Measurements from ENCODE around the gene IL1R1.
"Not testable (repeated sequence)": the region's sequence is repeated elsewhere in the genome, so short reads cannot be mapped to it uniquely, and the experiment has no call there.

IL1R1 gene

GRCh38 chr2:102120261-102120660 is 22.3 kb upstream of the IL1R1 start:
- Histone ChIP-seq H3K4me2 (no peak overlapping the region), H3K9me3 (no peaks in the 10 kb centered on the region), H3K36me3 (no peaks in the 10 kb centered on the region), H3K9ac (no peak overlapping the region), H4K20me1 (no peaks in the 10 kb centered on the region), H3K27ac (no peak overlapping the region), H3K4me3 (no peak overlapping the region), H3K4me1 (no peaks in the 10 kb centered on the region), H3K27me3 (no peaks in the 10 kb centered on the region)
- no peak for TF ChIP-seq Cebpa-rat (IDR thresholded peaks at IDR 0.05)

GRCh38 chr2:102120701-102121159 is 21.8 kb upstream of the IL1R1 start:
- H3K4me2 ChIP-seq, result no peak overlapping the region
- H3K9me3 ChIP-seq, result no peaks in the 10 kb centered on the region
- H3K27me3 ChIP-seq, result no peaks in the 10 kb centered on the region
- no peak overlapping the region for H3K27ac ChIP-seq
- no peak overlapping the region for H3K9ac ChIP-seq
- H3K36me3 ChIP-seq, result no peaks in the 10 kb centered on the region
- no peaks in the 10 kb centered on the region for H3K4me1 ChIP-seq
- H3K4me3 ChIP-seq, result no peak overlapping the region
- TF ChIP-seq Cebpa-rat (IDR thresholded peaks at IDR 0.05), result no peak
- no peaks in the 10 kb centered on the region for H4K20me1 ChIP-seq

GRCh38 chr2:102122115-102122514 is 20.4 kb upstream of the IL1R1 start:
- Histone ChIP-seq H3K36me3 (no peaks in the 10 kb centered on the region), H3K27ac (no peak overlapping the region), H3K27me3 (no peaks in the 10 kb centered on the region), H3K4me3 (no peak overlapping the region), H3K9me3 (no peaks in the 10 kb centered on the region), H4K20me1 (no peaks in the 10 kb centered on the region), H3K4me1 (no peaks in the 10 kb centered on the region), H3K9ac (no peak overlapping the region), H3K4me2 (no peak overlapping the region)
- TF ChIP-seq Cebpa-rat (IDR thresholded peaks at IDR 0.05), result no peak

GRCh38 chr2:102122909-102123308 is 19.6 kb upstream of the IL1R1 start:
- H3K27ac ChIP-seq, result no peak overlapping the region
- H3K4me1 ChIP-seq, result no peaks in the 10 kb centered on the region
- no peaks in the 10 kb centered on the region for H3K9me3 ChIP-seq
- no peak overlapping the region for H3K4me3 ChIP-seq
- H3K9ac ChIP-seq, result no peak overlapping the region
- no peak overlapping the region for H3K4me2 ChIP-seq
- no peaks in the 10 kb centered on the region for H3K36me3 ChIP-seq
- no peaks in the 10 kb centered on the region for H4K20me1 ChIP-seq
- TF ChIP-seq Cebpa-rat (IDR thresholded peaks at IDR 0.05), result no peak
- H3K27me3 ChIP-seq, result no peaks in the 10 kb centered on the region

GRCh38 chr2:102124421-102124820 is 18.1 kb upstream of the IL1R1 start:
- H3K4me1 ChIP-seq, H3K27ac ChIP-seq, H3K9ac ChIP-seq, H4K20me1 ChIP-seq, H3K4me2 ChIP-seq, H3K27me3 ChIP-seq, H3K9me3 ChIP-seq, H3K36me3 ChIP-seq, H3K4me3 ChIP-seq: not testable (repeated sequence)

- no peaks in the 10 kb centered on the region for H3K4me1 ChIP-seq
- no peak overlapping the region for H3K4me3 ChIP-seq
- no peaks in the 10 kb centered on the region for H3K36me3 ChIP-seq
- no peaks in the 10 kb centered on the region for H3K9me3 ChIP-seq
- TF ChIP-seq Cebpa-rat (IDR thresholded peaks at IDR 0.05), result no peak
- H3K27ac ChIP-seq, result no peak overlapping the region
- no peak overlapping the region for H3K9ac ChIP-seq
- H4K20me1 ChIP-seq, result no peaks in the 10 kb centered on the region
- H3K27me3 ChIP-seq, result no peaks in the 10 kb centered on the region
- no peak overlapping the region for H3K4me2 ChIP-seq
These were observed 16.4 kb upstream of the IL1R1 start for GRCh38 chr2:102126169-102126568.

- Histone ChIP-seq H3K9me3 (no peaks in the 10 kb centered on the region), H3K27me3 (no peaks in the 10 kb centered on the region), H3K9ac (no peak overlapping the region), H4K20me1 (no peaks in the 10 kb centered on the region), H3K4me1 (no peaks in the 10 kb centered on the region), H3K36me3 (no peaks in the 10 kb centered on the region), H3K27ac (no peak overlapping the region), H3K4me2 (no peak overlapping the region), H3K4me3 (no peak overlapping the region)
- no peak for TF ChIP-seq Cebpa-rat (IDR thresholded peaks at IDR 0.05)
These were observed 15.9 kb upstream of the IL1R1 start for GRCh38 chr2:102126660-102127059.

GRCh38 chr2:102129082-102129481 is 13.5 kb upstream of the IL1R1 start:
- H3K27me3 ChIP-seq, result no peaks in the 10 kb centered on the region
- no peaks in the 10 kb centered on the region for H4K20me1 ChIP-seq

GRCh38 chr2:102129951-102130646 is 12.4 kb upstream of the IL1R1 start:
- H3K4me2 ChIP-seq, result no peak overlapping the region
- no peaks in the 10 kb centered on the region for H3K27me3 ChIP-seq
- H3K27ac ChIP-seq, result no peak overlapping the region
- H3K9ac ChIP-seq, result no peak overlapping the region
- no peak overlapping the region for H3K4me3 ChIP-seq
- no peaks in the 10 kb centered on the region for H4K20me1 ChIP-seq
- no peaks in the 10 kb centered on the region for H3K4me1 ChIP-seq
- H3K9me3 ChIP-seq, result no peaks in the 10 kb centered on the region
- no peak for TF ChIP-seq Cebpa-rat (IDR thresholded peaks at IDR 0.05)
- H3K36me3 ChIP-seq, result no peaks in the 10 kb centered on the region

More at GRCh38 chr2:102129082-102129481, 13.5 kb upstream of the IL1R1 start:
- H3K9me3 ChIP-seq, result no peaks in the 10 kb centered on the region
- no peak overlapping the region for H3K9ac ChIP-seq
- no peak for TF ChIP-seq Cebpa-rat (IDR thresholded peaks at IDR 0.05)
- no peak overlapping the region for H3K4me2 ChIP-seq
- no peaks in the 10 kb centered on the region for H3K4me1 ChIP-seq
- no peak overlapping the region for H3K27ac ChIP-seq
- H3K4me3 ChIP-seq, result no peak overlapping the region
- H3K36me3 ChIP-seq, result no peaks in the 10 kb centered on the region

- no peak for TF ChIP-seq Cebpa-rat (IDR thresholded peaks at IDR 0.05)
- no peaks in the 10 kb centered on the region for H3K9me3 ChIP-seq
- no peaks in the 10 kb centered on the region for H3K27me3 ChIP-seq
- no peak overlapping the region for H3K4me3 ChIP-seq
- no peaks in the 10 kb centered on the region for H4K20me1 ChIP-seq
- H3K4me2 ChIP-seq, result no peak overlapping the region
- no peaks in the 10 kb centered on the region for H3K4me1 ChIP-seq
- no peak overlapping the region for H3K27ac ChIP-seq
- H3K9ac ChIP-seq, result no peak overlapping the region
- no peaks in the 10 kb centered on the region for H3K36me3 ChIP-seq
These were observed 11.9 kb upstream of the IL1R1 start for GRCh38 chr2:102130647-102130991.

GRCh38 chr2:102131564-102131963 is 11.0 kb upstream of the IL1R1 start:
- Histone ChIP-seq H3K36me3 (no peaks in the 10 kb centered on the region), H3K4me3 (no peak overlapping the region), H4K20me1 (no peaks in the 10 kb centered on the region), H3K4me2 (no peak overlapping the region), H3K9me3 (no peaks in the 10 kb centered on the region), H3K27me3 (no peaks in the 10 kb centered on the region), H3K27ac (no peak overlapping the region), H3K4me1 (no peaks in the 10 kb centered on the region), H3K9ac (no peak overlapping the region)
- no peak for TF ChIP-seq Cebpa-rat (IDR thresholded peaks at IDR 0.05)

All from BLaER1 (cell line).